Type B pancreatic cell (in vitro differentiated cells): ENCODE data around the gene ESYT1. TPM values are rescaled to one million over a fixed set of nuclear protein-coding genes. Genes with fewer than 3 reads are reported as not detected.

Experiments
- DNase-seq: peaks from one replicate; pipeline ENCODE4 v3.0.0; 2021; ENCODE audit warnings: mixed read lengths; ENCODE audit not compliant: unreplicated experiment; ENCODE audit errors: extremely low spot score
- H3K27ac Mint-ChIP-seq: 2 replicates; pipeline ENCODE4 v1.8.0; 2021; ENCODE audit warnings: mild to moderate bottlenecking, mixed read lengths
- H3K27me3 Mint-ChIP-seq: 2 replicates; pipeline ENCODE4 v1.8.0; 2021; ENCODE audit warnings: mixed read lengths
- H3K36me3 Mint-ChIP-seq: 2 replicates; pipeline ENCODE4 v1.8.0; 2021; ENCODE audit warnings: mixed read lengths
- H3K4me1 Mint-ChIP-seq: one replicate; pipeline ENCODE4 v1.8.0; 2021; ENCODE audit warnings: mixed read lengths; ENCODE audit not compliant: unreplicated experiment
- H3K4me3 Mint-ChIP-seq: 2 replicates; pipeline ENCODE4 v1.8.0; 2021; ENCODE audit warnings: mild to moderate bottlenecking, mixed read lengths
- H3K9me3 Mint-ChIP-seq: 2 replicates; pipeline ENCODE4 v1.8.0; 2021; ENCODE audit warnings: mixed read lengths
- CTCF ChIP-seq: fragments of 200-600 bp; sonication (generic); conservative IDR thresholded peaks from 2 replicates; pipeline ENCODE4 v1.5.0; 2021; ENCODE audit warnings: antibody characterized with exemption, mild to moderate bottlenecking
- total RNA-seq: library from RNA; stranded (reverse); gene quantifications from 2 replicates; pipeline ENCODE4 v1.2.1, GENCODE V29; 2021; ENCODE audit warnings: low replicate concordance

Gene ESYT1
- total RNA-seq, 1 donor from 2014 or later: 96.3 TPM

- Mint-ChIP-seq H3K27ac (no peak overlapping the region), H3K9me3 (no peaks in the 10 kb centered on the region), H3K36me3 (peaks cover 17% of the 10 kb centered on the region), H3K27me3 (peaks cover 5% of the 10 kb centered on the region), H3K4me1 (peaks cover 5% of the 10 kb centered on the region), H3K4me3 (no peak overlapping the region)
- no peak for DNase-seq
- no peak for TF ChIP-seq CTCF
Measured at GRCh38 chr12:56098592-56098991, 29.5 kb upstream of the ESYT1 start.

GRCh38 chr12:56099787-56100186 is 28.3 kb upstream of the ESYT1 start:
- no peak for TF ChIP-seq CTCF
- Mint-ChIP-seq H3K27ac (peak overlapping the region; percentile 76), H3K36me3 (peaks cover 17% of the 10 kb centered on the region), H3K4me3 (no peak overlapping the region), H3K4me1 (peaks cover 15% of the 10 kb centered on the region), H3K27me3 (peaks cover 5% of the 10 kb centered on the region), H3K9me3 (no peaks in the 10 kb centered on the region)
- DNase-seq: no peak

- no peak for TF ChIP-seq CTCF
- H3K27me3 Mint-ChIP-seq: peaks cover 5% of the 10 kb centered on the region
- no peaks in the 10 kb centered on the region for H3K9me3 Mint-ChIP-seq
- no peak overlapping the region for H3K27ac Mint-ChIP-seq
- no peak overlapping the region for H3K4me3 Mint-ChIP-seq
- no peak for DNase-seq
- H3K36me3 Mint-ChIP-seq: peaks cover 17% of the 10 kb centered on the region
- H3K4me1 Mint-ChIP-seq: peaks cover 22% of the 10 kb centered on the region
Measured at GRCh38 chr12:56101045-56101444, 27.0 kb upstream of the ESYT1 start.

- H3K9me3 Mint-ChIP-seq: no peaks in the 10 kb centered on the region
- no peak overlapping the region for H3K27ac Mint-ChIP-seq
- H3K27me3 Mint-ChIP-seq: no peaks in the 10 kb centered on the region
- TF ChIP-seq CTCF: no peak
- H3K4me1 Mint-ChIP-seq: peaks cover 29% of the 10 kb centered on the region
- DNase-seq: no peak
- peaks cover 12% of the 10 kb centered on the region for H3K36me3 Mint-ChIP-seq
- peak overlapping the region; percentile 99 for H3K4me3 Mint-ChIP-seq
Measured at GRCh38 chr12:56102683-56103065, 25.4 kb upstream of the ESYT1 start.

- Mint-ChIP-seq H3K9me3 (no peaks in the 10 kb centered on the region), H3K36me3 (peaks cover 11% of the 10 kb centered on the region), H3K27ac (peak overlapping the region; percentile 97), H3K4me3 (peak overlapping the region; percentile 99), H3K27me3 (no peaks in the 10 kb centered on the region), H3K4me1 (peaks cover 29% of the 10 kb centered on the region)
- no peak for TF ChIP-seq CTCF
- DNase-seq: no peak
Measured at GRCh38 chr12:56103066-56103711, 24.9 kb upstream of the ESYT1 start.

GRCh38 chr12:56103823-56104108 is 24.3 kb upstream of the ESYT1 start:
- peak overlapping the region; percentile 97 for H3K27ac Mint-ChIP-seq
- H3K4me1 Mint-ChIP-seq: peaks cover 29% of the 10 kb centered on the region
- TF ChIP-seq CTCF: no peak
- DNase-seq: no peak
- no peaks in the 10 kb centered on the region for H3K27me3 Mint-ChIP-seq
- H3K9me3 Mint-ChIP-seq: no peaks in the 10 kb centered on the region
- H3K36me3 Mint-ChIP-seq: peaks cover 15% of the 10 kb centered on the region
- peak overlapping the region; percentile 99 for H3K4me3 Mint-ChIP-seq
